Stimulated activated CD4-positive, alpha-beta T cell treated with anti-CD3 and anti-CD28 coated beads, Interleukin-4, amount 100 ng/mL, for 24 hours (primary cell): ENCODE results near the gene WWP2.
"Not testable (repeated sequence)": the region's sequence is repeated elsewhere in the genome, so short reads cannot be mapped to it uniquely, and the experiment has no call there.

Experiments
- DNase-seq: peaks from one replicate; pipeline ENCODE4 v3.0.0-alpha.2; 2020

Gene WWP2

DNA sequence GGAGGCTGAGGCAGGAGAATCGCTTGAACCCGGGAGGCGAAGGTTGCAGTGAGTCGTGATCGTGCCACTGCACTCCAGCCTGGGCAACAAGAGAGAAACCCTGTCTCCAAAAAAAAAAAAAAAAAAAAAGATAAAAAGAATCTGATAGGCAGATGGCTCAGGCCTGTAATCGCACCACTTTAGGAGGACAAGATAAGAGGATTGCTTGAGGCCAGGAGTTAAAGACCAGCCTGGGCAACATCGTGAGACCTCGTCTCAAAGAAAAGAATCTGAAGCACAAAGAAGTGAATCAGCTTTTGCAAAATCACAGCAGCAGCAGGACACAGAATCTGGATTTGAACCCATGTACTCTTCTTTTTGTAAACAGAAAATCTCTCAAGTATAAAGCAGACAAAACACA, 15.0 kb upstream of the WWP2 start:
- DNase-seq, result no peak

DNA sequence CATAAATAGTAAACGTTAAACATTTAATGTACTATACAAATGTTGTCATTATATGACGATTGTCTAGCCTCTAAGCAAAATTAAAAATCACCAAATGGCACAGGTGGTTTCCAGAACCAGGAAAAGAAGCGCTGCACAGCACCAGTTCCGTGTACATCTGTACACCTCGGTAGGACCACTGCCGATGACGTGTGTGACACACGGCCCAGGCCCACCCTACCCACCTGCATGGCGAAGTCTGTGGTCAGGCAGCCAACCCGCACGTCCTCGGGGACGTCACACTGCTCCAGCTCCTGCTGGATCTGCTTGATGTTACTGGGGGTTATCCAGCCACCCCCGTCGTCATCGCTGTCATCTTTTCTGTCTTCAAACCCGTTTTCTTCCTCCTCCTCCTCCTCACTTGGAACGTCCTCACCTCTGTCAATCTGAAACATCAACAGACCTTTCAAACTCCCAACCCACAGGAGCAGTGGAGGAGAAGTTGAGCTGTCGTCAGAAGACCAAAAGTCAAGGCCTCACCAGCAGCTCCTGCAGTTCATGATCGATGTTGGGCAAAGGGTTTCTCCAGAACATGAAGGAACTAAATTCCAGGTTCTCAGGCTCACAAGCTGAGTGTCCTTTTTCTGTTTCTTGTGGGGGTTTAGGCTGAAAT, 13.3 kb upstream of the WWP2 start:
- DNase-seq, result no peak

DNA sequence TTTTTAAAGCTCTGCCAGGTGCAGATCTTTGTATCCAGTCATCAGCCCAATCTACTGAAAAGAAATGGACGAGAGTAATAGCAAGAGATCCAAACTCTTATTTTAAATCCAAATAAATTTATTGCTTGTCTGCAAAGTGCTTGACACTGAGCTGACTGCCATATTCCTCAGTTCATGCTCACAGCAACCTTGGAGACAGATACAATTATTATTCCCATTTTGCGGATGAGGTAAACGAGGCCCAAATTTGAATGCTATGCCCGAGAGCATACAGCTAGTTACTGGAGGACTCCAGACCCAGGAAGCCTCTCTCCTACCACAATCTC, 8.0 kb upstream of the WWP2 start:
- DNase-seq, result no peak

DNA sequence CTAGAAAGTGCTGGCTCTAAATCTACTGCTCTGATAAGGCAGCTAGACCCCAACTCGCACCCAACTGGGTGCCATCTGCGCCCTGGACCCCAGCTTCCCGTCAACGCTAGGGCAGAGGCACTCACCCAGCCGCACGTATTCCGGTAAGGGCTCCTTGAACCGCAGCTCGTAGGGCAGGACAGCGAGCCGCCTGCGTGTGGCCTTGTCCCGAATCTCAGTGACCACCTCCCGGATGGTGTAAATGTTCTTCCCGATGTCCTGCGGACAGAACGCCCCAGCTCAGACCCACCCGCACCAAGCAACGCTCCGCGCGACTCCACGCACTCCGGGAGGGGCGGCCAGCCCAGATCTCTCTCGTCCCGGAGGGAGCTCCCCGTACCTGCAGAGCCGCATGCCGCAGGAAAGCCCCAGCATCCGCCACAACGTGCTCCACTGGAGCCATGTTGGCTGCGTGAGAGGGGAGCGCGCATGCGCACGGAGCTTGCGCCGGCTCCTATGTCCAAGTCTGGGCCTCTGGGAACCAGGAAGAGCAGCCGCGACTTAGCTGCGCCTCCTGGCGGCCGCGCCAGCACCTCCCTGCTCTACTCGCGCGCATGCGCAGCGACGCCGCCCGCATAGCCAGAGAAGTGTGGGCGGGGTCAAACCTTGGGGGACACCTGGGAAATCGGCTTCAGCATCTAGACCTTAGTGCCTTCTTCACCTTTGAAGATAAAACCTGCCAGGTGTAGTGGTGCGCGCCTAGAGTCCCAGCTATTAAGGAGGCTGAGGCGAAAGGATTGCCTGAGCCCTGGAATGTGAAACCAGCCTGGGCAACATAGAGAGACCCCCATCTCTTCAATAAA, 7.4 kb upstream of the WWP2 start, which contains the start of gene NOB1:
Gene NOB1 (minus strand): TSS at position 458 of the 842 bp plus-strand sequence. CDS start 16 bp downstream, at position 442.
- DNase-seq, result peak; percentile 97

DNA sequence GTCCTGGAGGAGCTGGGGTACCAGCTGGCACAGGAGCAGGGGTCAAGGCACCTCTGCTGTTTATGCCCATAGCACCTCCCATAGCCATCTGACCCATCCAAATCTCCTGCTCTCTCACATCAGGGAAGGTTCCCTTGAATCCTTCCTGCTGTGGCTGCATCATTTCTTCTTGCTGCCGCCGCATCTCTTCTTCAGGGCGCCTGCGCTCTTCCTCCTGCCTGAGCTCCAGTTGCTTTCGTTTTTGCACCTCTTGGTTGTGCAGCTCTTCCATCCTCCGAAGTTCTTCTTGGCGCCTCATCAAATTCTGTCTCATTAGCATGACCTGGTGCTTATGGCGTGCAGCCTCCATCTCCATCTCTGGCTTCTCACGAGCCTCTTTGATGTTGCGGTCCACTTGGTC, 5.4 kb upstream of the WWP2 start:
- no peak for DNase-seq

DNA sequence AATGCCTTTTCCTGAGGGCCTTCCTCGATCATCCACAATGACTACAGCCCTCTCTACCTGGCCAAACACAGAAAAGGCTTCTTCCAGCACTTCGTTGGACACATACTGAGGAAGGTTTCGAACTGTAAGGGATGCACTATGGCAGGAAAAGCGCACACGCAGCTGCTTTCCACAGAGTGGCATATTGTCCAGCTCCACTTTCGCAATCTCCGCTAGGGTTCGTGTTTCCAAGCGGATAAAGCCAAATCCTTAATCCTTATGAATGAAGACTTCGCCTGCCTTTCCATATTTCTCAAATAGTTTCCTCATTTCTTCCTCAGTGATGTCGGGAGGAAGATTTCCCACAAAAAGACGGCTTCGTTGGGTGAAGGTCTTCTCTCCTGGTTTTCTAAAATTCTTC, 4.8 kb upstream of the WWP2 start:
- not testable (repeated sequence) for DNase-seq

DNA sequence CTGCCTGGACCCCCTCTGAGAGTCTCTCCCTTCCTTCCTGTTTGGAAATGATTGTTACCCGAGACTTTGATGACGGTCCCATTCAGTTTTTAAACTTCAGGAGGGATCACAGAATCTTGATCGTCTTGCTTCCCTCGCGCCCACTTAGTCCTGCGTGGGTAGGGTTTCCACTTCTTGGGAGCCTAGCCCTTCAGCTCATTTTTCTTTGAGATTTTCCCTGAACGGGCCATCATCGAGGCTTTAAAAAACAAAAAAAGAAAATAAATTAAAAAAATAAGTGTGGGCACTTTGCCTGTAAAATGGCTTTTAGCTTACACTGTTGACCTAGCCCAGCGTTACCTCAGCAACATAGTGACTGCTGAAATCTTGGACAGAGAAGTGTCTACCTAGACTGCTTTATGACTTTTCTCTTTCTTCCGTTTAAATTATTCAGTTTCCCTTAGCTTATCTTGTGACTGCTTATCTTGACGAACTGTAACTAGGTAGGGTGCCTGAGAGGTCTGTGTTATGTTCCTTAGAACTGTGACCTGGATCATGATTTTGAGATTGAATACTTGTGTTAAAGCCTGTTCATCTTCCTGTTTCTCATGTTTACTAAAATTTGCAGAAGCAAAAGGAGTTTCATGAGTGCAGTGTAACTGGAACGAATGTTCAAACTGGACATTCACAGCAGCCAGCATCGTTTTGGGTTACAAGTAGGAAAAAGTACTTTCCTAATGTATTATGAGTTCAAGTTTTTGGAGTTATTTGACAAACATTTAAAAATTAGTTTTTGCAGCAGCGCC, 874 bp downstream of the WWP2 start:
- no peak for DNase-seq

DNA sequence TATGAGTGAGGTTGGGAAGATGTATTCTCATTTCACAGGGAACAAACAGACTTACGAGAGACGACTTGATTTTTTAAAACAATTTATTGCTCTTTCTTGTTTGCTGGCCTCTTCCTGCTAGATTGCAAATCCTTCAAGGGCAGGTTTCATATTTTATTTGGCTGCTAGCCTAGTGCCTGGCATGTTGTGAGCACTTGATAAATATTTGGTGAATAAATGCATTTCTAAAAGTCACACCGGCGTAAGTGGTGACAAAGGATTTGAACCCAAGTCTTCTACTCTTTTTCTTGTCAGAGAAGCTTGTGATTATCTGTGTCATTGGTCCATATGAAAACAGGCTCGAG, 1.4 kb downstream of the WWP2 start:
- DNase-seq, result no peak

DNA sequence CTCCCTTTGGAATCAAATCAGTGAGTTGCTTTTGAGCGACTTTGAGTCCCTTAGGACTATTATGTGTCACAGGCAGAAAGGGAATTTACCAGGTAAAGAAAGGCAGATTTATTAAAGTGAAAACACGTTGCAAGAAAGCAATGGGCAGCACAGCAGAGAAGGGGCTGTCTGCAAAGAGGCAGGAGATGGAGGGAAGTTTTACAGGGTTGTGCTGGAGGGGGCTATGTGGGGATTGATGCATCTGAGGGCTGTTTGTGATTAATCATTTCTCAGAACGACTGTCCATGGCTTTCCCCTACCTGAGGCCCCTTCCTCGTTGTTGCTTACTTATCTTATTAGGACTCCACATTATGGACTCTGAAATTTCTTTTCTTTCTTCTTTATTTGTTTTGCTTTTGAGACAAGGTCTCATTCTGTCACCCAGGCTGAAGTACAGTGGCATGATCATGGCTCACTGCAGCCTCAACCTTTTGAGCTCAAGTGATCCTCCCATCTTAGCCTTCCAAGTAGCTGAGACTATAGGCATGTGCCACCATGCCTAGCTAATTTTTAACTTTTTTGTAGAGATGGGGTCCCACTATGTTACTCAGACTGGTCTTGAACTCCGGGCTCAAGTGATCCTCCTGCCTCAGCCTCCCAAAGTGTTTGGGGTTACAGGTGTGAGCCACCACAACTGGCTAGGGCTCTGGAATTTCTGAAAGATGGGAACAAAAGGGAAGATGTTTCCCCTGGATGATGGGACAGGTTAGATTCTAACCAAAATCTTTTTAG, 5.5 kb downstream of the WWP2 start:
- no peak for DNase-seq

DNA sequence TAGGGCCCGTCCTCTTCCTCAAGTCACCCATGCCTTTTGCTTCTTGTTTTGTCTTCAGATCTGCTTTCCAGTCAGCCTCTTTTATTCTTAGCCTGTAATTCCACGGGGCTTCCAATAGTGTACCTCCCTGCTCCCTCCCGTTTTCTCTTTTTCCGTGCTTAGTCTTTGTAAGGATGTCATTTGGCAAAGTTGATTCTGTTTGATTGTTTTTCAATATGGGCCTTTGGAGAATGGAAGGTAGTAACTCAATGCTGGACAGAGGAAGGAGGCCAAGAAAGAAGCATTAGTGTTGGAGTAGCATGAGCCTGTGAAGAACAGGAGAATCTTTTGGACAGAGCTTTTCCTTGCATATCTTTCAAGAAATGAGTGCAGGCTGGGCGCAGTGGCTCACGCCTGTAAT, 6.5 kb downstream of the WWP2 start:
- no peak for DNase-seq

DNA sequence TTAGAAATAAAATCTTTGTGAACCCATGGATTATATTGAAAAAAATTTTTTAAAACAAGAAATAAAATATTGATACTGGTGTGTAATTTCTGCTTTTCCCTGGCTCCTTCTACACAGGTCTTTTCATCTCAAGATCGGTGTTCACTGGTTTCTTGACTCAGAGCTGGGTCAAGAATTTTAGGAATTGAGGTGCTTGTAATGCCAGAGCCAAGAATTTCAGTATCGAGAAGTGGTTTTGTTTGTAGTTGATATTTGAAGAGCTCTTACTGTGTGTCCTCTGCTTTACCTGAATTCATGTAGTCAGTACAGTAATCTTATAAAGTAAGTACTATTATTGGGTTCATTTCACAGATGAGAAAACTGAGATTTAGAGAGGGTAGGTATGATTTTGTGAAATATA, 7.3 kb downstream of the WWP2 start:
- no peak for DNase-seq

DNA sequence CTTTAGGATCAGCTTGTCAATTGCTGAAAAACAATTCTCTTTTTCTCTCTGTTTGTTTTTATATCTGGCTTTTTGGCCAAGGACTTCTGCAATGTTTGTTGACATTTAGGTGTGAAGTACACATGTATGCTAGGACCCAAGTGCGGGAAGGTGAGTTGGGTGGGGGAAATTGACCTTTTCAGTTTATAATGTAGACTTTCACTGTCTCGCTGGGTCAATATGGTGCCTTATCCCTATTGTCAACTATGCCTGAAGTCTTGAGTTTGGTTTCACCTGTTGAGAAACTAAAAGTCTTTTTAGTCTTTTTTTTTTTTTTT, 9.5 kb downstream of the WWP2 start:
- DNase-seq, result no peak

DNA sequence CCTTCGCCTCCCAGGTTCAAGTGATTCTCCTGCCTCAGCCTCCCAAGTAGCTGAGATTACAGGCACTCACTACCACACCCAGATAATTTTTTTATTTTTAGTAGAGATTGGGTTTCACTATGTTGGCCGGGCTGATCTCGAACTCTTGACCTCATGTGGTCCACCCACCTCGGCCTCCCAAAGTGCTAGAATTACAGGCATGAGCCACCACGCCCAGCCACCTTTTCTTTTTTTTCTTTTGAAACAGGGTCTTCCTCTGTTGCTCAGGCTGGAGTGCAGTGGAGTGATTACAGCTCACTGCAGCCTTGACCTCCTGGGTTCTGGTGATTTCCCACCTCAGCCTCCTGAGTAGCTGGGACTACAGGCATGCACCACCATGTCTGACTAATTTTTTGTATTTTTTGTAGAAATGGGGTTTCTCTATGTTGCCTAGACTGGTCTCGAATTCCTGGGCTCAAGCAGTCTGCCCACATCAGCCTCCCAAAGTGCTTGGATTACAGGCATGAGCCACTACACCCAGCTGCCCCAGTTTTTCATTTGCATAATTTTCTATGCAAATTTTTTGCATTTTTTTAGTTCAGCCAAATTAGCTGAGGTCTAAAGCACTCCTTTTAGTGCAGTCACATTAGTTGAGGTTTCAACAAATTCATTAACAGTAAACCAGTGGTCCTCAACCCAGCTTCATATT, 11.3 kb downstream of the WWP2 start:
- DNase-seq, result no peak

DNA sequence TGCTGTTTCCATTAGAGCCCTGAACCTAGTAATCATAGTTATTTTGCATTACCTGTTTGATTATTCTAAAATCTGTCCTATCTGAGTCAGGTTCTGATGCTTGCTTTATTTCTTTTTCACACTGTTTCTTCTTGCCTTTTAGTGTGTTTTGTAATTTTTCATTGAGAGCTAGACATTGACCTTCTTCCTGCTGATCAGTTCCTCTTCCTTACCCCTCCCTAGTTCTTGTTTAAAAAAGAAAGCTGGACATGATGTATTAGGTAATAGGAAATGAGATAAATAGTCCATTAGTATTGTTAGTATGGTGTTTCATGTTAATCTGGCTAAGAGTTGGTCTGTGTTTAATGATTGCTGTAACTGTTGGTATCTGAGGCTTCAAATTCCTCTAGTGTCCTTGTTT, 13.4 kb downstream of the WWP2 start:
- DNase-seq, result no peak

DNA sequence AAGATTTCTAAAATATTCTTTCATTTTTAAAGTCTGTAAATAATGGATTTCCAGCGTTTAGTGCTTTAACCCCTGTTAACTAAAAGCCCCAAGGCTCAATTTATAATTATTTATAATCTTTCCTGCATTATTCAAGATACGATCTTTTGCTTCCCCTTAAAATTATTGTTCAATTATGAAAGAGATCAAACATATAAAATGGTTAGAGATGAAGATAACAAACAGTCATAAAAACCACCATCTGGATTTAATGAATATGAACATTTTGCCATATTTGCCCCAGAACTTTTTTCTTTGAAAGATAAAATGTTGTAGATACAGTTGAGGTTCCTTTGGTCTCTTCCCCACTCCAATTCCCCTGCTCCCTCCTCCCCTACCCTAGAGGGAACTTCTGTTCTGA, 17.6 kb downstream of the WWP2 start:
- DNase-seq, result no peak

DNA sequence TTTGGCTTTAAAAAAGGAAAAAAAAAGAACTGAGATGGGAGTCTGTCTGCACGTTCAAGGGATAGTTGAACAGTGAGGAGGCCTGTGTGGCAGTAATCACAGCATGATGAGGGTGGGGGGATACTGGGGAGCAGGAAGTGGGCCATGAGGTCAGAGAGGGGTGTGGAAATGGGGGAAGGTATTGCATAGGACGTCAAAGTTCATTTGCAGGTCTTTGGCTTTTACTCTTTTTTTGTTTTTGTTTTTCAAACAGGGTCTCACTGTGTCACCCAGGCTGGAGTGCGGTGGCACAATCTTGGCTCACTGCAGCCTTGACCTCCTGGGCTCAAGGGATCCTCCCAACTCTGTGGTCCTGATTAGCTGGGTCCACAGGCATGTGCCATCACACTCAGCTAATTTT, 19.0 kb downstream of the WWP2 start:
- DNase-seq, result no peak

DNA sequence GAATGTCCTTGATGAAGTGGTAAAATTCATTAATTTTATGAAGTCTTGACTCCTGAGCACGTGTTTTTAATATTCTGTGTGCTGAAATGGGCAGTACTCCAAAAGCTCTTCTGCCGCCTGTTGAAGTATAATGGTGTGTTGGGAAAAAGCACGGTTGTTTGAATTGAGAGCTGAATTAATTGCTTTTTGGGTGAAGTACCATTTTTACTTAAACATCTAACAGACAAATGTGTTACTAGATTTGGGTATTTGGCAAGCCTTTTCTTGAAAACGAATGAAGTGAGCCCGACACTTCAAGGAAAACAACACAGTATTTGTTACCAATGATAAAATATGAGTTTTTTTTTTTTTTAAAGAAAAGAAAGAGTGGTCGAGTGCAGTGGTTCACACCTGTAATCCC, 22.5 kb downstream of the WWP2 start:
- no peak for DNase-seq

DNA sequence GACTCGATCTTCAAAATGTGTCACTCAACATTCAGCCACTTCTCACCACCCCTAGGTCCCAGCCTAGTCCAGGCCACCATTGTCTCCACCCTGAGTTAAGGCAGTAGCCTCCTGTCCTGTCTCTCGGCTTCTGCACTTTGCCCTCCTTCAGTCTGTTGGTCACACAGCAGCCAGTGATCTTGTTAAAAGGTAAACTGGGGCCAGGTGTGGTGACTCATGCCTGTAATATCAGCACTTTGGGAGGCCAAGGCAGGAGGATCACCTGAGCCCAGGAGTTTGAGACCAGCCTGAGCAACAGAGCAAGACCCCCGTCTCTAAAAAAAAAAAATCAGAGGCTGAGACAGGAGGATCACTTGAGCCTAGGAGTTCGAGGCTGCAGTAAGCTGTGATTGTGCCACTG, 25.8 kb downstream of the WWP2 start:
- no peak for DNase-seq

DNA sequence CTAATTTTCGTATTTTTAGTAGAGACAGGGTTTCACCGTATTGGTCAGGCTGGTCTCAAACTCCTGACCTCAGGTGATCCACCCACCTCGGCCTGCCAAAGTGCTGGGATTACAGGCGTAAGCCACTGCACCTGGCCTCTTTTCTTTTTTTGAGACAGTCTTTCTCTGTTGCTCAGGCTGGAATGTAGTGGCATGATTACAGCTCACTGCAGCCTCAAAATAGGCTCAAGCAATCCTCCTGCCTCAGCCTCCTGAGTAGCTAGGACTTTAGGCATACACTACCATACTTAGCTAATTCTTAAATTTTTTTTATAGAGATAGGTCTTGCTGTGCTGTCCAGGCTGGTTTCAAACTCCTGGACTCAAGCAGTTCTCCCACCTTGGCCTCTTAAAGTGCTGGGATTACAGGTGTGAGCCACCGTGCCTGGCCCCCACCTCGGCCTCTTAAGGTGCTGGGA, 29.3 kb downstream of the WWP2 start:
- DNase-seq, result not testable (repeated sequence)

DNA sequence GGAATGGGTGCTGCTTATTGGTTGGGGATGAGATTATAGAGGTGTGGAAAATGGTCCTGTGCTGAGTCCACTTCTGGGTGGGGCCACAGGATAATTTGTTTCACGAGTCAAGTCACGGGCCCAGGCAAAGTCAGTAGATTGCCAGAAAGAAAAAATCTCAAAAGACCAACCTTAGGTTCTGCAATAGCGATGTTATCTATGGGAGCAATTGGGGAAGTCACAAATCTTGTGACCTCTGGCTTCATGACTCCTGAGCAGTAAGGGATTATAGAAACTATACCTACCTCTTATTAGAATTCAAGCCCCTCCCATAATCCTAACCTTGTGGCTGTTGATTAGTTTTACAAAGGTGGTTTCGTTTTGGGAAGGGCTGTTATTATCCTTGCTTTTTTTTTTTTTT, 31.4 kb downstream of the WWP2 start:
- DNase-seq, result no peak

DNA sequence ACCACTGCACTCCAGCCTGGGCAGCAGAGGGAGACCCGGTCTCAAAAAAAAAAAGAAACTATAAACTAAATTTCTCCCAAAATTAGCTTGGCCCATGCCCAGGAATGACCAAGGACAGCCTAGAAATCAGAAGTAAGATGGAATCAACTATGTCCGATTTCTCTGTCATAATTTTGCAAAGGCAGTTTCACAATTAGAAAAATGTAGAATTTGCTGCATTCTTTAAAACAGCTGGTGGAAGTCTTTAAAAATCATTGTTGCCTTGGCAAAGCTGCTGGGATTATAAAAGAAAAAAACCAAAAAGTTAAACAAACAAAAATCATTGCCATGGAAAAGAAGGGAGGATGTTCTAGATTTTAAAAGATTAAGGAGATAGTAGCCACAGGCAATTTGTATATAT, 32.4 kb downstream of the WWP2 start:
- DNase-seq, result no peak

DNA sequence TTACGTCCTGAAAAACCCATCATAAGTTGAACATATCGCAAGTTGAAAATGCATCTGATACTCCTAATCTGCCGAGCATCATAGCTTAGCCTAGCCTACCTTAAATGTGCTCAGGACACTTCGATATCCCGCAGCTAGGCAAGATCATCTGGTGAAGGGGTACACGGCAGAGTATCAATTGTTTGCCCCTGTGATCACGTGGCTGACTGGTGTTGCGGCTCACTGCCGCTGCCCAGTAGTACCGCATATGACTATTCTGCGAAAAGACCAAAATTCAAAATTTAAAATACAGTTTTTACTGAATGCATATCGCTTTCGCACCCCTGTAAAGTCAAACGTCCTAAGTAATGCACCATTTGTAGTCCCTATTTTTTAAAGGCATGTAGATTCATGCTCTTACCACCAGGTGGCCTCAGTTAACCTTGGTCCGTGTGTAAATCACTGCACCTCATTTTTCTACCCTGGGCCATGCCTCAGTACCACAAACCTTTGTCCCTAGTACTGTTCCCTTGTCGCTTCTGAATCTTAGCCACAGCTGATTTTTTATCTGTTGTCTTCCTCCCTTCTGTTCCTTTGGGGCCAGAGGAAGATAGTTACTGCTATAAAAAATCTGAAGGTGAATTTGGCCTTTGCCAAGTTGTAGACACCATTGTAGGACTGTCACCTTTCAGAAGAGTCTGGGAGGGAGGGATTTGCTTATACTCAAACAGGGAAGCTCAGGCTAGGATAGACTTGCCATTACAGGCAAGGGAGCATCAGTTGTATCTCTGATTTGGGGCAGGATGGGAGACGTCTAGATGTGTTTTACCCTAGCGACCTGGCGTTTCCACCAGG, 34.4 kb downstream of the WWP2 start:
- DNase-seq, result peak; percentile 23
